Smooth muscle cell (in vitro differentiated cells): ENCODE data around the gene STX1A. TPM values are rescaled to one million over a fixed set of nuclear protein-coding genes. Genes with fewer than 3 reads are reported as not detected.

Experiments
- DNase-seq: peaks from one replicate; lab custom pipeline; 2025; ENCODE audit not compliant: unreplicated experiment; lab: John Stamatoyannopoulos, UW
- H2AFZ ChIP-seq: fragments of 200-600 bp; sonication (generic); 2 replicates; pipeline ENCODE4 v1.6.0; 2016; ENCODE audit warnings: antibody characterized with exemption, low read depth, mild to moderate bottlenecking
- H3F3A ChIP-seq: fragments of 200-600 bp; sonication (generic); 2 replicates; pipeline ENCODE4 v1.6.0; 2017; ENCODE audit warnings: antibody characterized with exemption, low read depth
- H3K27ac ChIP-seq: fragments of 200-600 bp; sonication (generic); 2 replicates; pipeline ENCODE4 v1.5.1; 2016; ENCODE audit warnings: low read depth, mild to moderate bottlenecking
- H3K27me3 ChIP-seq: fragments of 200-600 bp; sonication (generic); 2 replicates; pipeline ENCODE4 v1.6.1; 2016; ENCODE audit warnings: low read depth, mild to moderate bottlenecking
- H3K36me3 ChIP-seq: fragments of 200-600 bp; sonication (generic); 2 replicates; pipeline ENCODE4 v1.5.1; 2016; ENCODE audit warnings: low read depth
- H3K4me1 ChIP-seq: fragments of 200-600 bp; sonication (generic); 2 replicates; pipeline ENCODE4 v1.5.1; 2016; ENCODE audit warnings: low read depth
- H3K4me2 ChIP-seq: fragments of 200-600 bp; sonication (generic); 2 replicates; pipeline ENCODE4 v1.6.0; 2016; ENCODE audit warnings: mild to moderate bottlenecking
- H3K4me3 ChIP-seq: fragments of 200-600 bp; sonication (generic); 2 replicates; pipeline ENCODE4 v1.5.1; 2016; ENCODE audit warnings: mild to moderate bottlenecking
- H3K79me2 ChIP-seq: fragments of 200-600 bp; sonication (generic); 2 replicates; pipeline ENCODE4 v1.6.0; 2016; ENCODE audit warnings: low read depth, mild to moderate bottlenecking
- H3K9ac ChIP-seq: fragments of 200-600 bp; sonication (generic); 2 replicates; pipeline ENCODE4 v1.6.0; 2016; ENCODE audit warnings: low read depth
- H3K9me3 ChIP-seq: fragments of 200-600 bp; sonication (generic); replicated peaks from 2 replicates; pipeline ENCODE4 v1.5.1; 2016; ENCODE audit warnings: low read depth
- H4K20me1 ChIP-seq: fragments of 200-600 bp; sonication (generic); 2 replicates; pipeline ENCODE4 v1.6.0; 2016; ENCODE audit warnings: low read depth
- CTCF ChIP-seq: fragments of 200-600 bp; sonication (generic); IDR thresholded peaks from 2 replicates; pipeline ENCODE4 v1.5.1; 2017; ENCODE audit warnings: borderline replicate concordance, mild to moderate bottlenecking, antibody characterized with exemption; ENCODE audit not compliant: insufficient read depth, poor library complexity, severe bottlenecking
- WGBS: methylation state at CpG from one replicate; pipeline ENCODE4 v1.1.7; 2016; ENCODE audit warnings: low lambda C conversion rate; 5-methylcytosine and 5-hydroxymethylcytosine counted together
- polyA plus RNA-seq: library from polyadenylated mRNA; unstranded; fragments of >200 nt; fragmentation: Nextera tagmentation; extraction: Ambion mirVana; gene quantifications from 2 replicates; pipeline ENCODE4 v1.2.1, GENCODE V29; 2016
- total RNA-seq: library from RNA; depleted of rRNA; stranded (reverse); fragments of >200 nt; gene quantifications from 2 replicates; pipeline ENCODE4 v1.2.3, GENCODE V29; 2014

STX1A gene
- total and polyA plus RNA-seq, 2 experiments from 2014 or later: 7.5 to 14.3 TPM

- Histone ChIP-seq H2AFZ (no peak overlapping the region), H3K36me3 (no peaks in the 10 kb centered on the region), H4K20me1 (peaks cover 49% of the 10 kb centered on the region), H3K4me2 (peak overlapping the region; percentile 90), H3K27ac (peak overlapping the region; percentile 64), H3K4me3 (peak overlapping the region; percentile 77), H3F3A (peaks cover 4% of the 10 kb centered on the region), H3K4me1 (no peaks in the 10 kb centered on the region), H3K27me3 (no peaks in the 10 kb centered on the region), H3K9ac (no peak overlapping the region), H3K79me2 (peaks cover 25% of the 10 kb centered on the region), H3K9me3 (no peaks in the 10 kb centered on the region)
- no peak for TF ChIP-seq CTCF
- 58% methylated on average over 9 of the region's 9 CpGs for WGBS
- no peak for DNase-seq
Measured at GRCh38 chr7:73718438-73718881, 1.0 kb downstream of the STX1A start.

- 41% methylated on average over 10 of the region's 10 CpGs for WGBS
- Histone ChIP-seq H3K27ac (peak overlapping the region; percentile 64), H3K4me2 (peak overlapping the region; percentile 90), H3F3A (peaks cover 4% of the 10 kb centered on the region), H3K4me1 (no peaks in the 10 kb centered on the region), H2AFZ (no peak overlapping the region), H3K79me2 (peaks cover 30% of the 10 kb centered on the region), H3K4me3 (peak overlapping the region; percentile 77), H3K27me3 (no peaks in the 10 kb centered on the region), H3K9ac (no peak overlapping the region), H3K9me3 (no peaks in the 10 kb centered on the region), H3K36me3 (no peaks in the 10 kb centered on the region), H4K20me1 (peaks cover 54% of the 10 kb centered on the region)
- no peak for DNase-seq
- TF ChIP-seq CTCF: no peak
Measured at GRCh38 chr7:73717991-73718405, 1.5 kb downstream of the STX1A start.

- Histone ChIP-seq H3K4me3 (no peak overlapping the region), H3K9ac (peak overlapping the region; percentile 9)
Measured at GRCh38 chr7:73717025-73717807, 2.3 kb downstream of the STX1A start.

More at GRCh38 chr7:73717025-73717807, 2.3 kb downstream of the STX1A start:
- DNase-seq: no peak
- no peaks in the 10 kb centered on the region for H3K9me3 ChIP-seq
- whole genome bisulfite sequencing: 91% methylated on average over 7 of the region's 13 CpGs
- H3K27ac ChIP-seq: peak overlapping the region; percentile 64
- H4K20me1 ChIP-seq: peaks cover 62% of the 10 kb centered on the region
- no peak for TF ChIP-seq CTCF
- H3K79me2 ChIP-seq: peaks cover 37% of the 10 kb centered on the region
- H3K36me3 ChIP-seq: no peaks in the 10 kb centered on the region
- no peak overlapping the region for H2AFZ ChIP-seq
- peak overlapping the region; percentile 90 for H3K4me2 ChIP-seq
- no peaks in the 10 kb centered on the region for H3K27me3 ChIP-seq
- no peaks in the 10 kb centered on the region for H3K4me1 ChIP-seq
- H3F3A ChIP-seq: peaks cover 4% of the 10 kb centered on the region
